SK-N-SH (cell line): Measurements from ENCODE around the gene ZBED4. TPM values are rescaled to one million over a fixed set of nuclear protein-coding genes. Genes with fewer than 3 reads are reported as not detected.

ENCODE experiments used
- CTCF ChIA-PET: fragments of 300-600, 350-600 bp; formaldehyde crosslinking; extraction: SDS; loops from one replicate; lab custom pipeline; 2021; lab: Yijun Ruan, JAX
- POLR2A ChIA-PET: fragments of 350-600 bp; sonication (Branson Sonifier 250); formaldehyde crosslinking; extraction: SDS; loops from one replicate; lab custom pipeline; 2020; ENCODE audit warnings: antibody characterized with exemption, inconsistent platforms; lab: Yijun Ruan, JAX
- DNase-seq: peaks from one replicate; pipeline ENCODE4 v3.0.0; 2012
- H2AFZ ChIP-seq: fragments of 200-600 bp; sonication (generic); 2 replicates; pipeline ENCODE4 v1.8.1; 2016; ENCODE audit warnings: antibody characterized with exemption, mild to moderate bottlenecking, low read depth
- H3F3A ChIP-seq: fragments of 200-600 bp; sonication (generic); replicated peaks from 2 replicates; pipeline ENCODE3; 2016; ENCODE audit warnings: antibody characterized with exemption, mild to moderate bottlenecking; ENCODE audit not compliant: insufficient read depth
- H3K27ac ChIP-seq, 2 experiments: fragments of 200-500 bp in 1 of 2; fragments of 200-600 bp in 1 of 2; sonication (Bioruptor generic) in 1 of 2; sonication (generic), shearing (Covaris generic) in 1 of 2; 2 replicates each; pipeline versions ENCODE4 v1.5.1 to v1.6.1; 2014 to 2016; ENCODE audit warnings: low read depth in 2 of 2, inconsistent platforms in 1 of 2, low read length in 1 of 2, mild to moderate bottlenecking in 1 of 2, mixed read lengths in 1 of 2
- H3K27me3 ChIP-seq: fragments of 200-600 bp; sonication (generic), shearing (Covaris generic); 2 replicates; pipeline ENCODE4 v1.6.1; 2016; ENCODE audit warnings: mixed run types; ENCODE audit not compliant: insufficient read depth
- H3K36me3 ChIP-seq, 2 experiments: fragments of 200-500 bp in 1 of 2; fragments of 200-600 bp in 1 of 2; sonication (Bioruptor generic) in 1 of 2; sonication (generic) in 1 of 2; replicated peaks in 1 of 2; 2 replicates each; pipeline versions ENCODE3 to v1.5.1; 2014 to 2016; ENCODE audit warnings: low read length in 1 of 2, mild to moderate bottlenecking in 1 of 2; ENCODE audit not compliant: insufficient read depth in 2 of 2, control insufficient read depth in 1 of 2
- H3K4me1 ChIP-seq, 2 experiments: fragments of 200-500 bp in 1 of 2; fragments of 200-600 bp in 1 of 2; sonication (Bioruptor generic) in 1 of 2; sonication (generic), shearing (Covaris generic) in 1 of 2; 2 replicates each; pipeline versions ENCODE4 v1.5.1 to v1.6.1; 2014 to 2016; ENCODE audit warnings: low read depth in 1 of 2, low read length in 1 of 2, mixed run types in 1 of 2; ENCODE audit not compliant: insufficient read depth in 2 of 2, control insufficient read depth in 1 of 2
- H3K4me2 ChIP-seq: fragments of 200-600 bp; sonication (generic), shearing (Covaris generic); 2 replicates; pipeline ENCODE4 v1.6.1; 2017; ENCODE audit warnings: mixed run types
- H3K4me3 ChIP-seq, 2 experiments: fragments of 200-500 bp in 1 of 2; fragments of 200-600 bp in 1 of 2; sonication (Bioruptor generic) in 1 of 2; sonication (generic), shearing (Covaris generic) in 1 of 2; 2 replicates each; pipeline versions ENCODE4 v1.5.1 to v1.8.1; 2014 to 2016; ENCODE audit warnings: low read depth in 2 of 2, inconsistent platforms in 1 of 2, low read length in 1 of 2, mild to moderate bottlenecking in 1 of 2, mixed read lengths in 1 of 2, moderate library complexity in 1 of 2
- H3K79me2 ChIP-seq: fragments of 200-600 bp; sonication (generic); 2 replicates; pipeline ENCODE4 v1.8.1; 2017; ENCODE audit warnings: mild to moderate bottlenecking; ENCODE audit not compliant: insufficient read depth
- H3K9ac ChIP-seq: fragments of 200-600 bp; sonication (generic); 2 replicates; pipeline ENCODE4 v1.6.1; 2017; ENCODE audit warnings: mixed run types
- H3K9me2 ChIP-seq: fragments of 200-600 bp; sonication (generic); 2 replicates; pipeline ENCODE4 v1.6.1; 2017; ENCODE audit warnings: mixed run types
- H3K9me3 ChIP-seq: fragments of 200-600 bp; sonication (generic); 2 replicates; pipeline ENCODE4 v1.6.1; 2017; ENCODE audit warnings: mixed run types, mild to moderate bottlenecking, moderate library complexity
- H4K20me1 ChIP-seq: fragments of 200-600 bp; sonication (generic); 2 replicates; pipeline ENCODE4 v1.6.1; 2017; ENCODE audit warnings: mild to moderate bottlenecking, mixed run types; ENCODE audit not compliant: insufficient read depth
- ELF1 ChIP-seq: IDR thresholded peaks from 2 replicates; pipeline ENCODE4 v1.4.0; 2012
- EP300 ChIP-seq, 2 experiments: IDR thresholded peaks; 2 replicates each; pipeline versions ENCODE4 v1.4.0 to v1.6.1; 2012; ENCODE audit warnings: borderline replicate concordance in 1 of 2, low read depth in 1 of 2, low read length in 1 of 2
- EZH2phosphoT487 ChIP-seq: fragments of 200-600 bp; sonication (generic); IDR thresholded peaks from 2 replicates; pipeline ENCODE4 v1.6.1; 2017; ENCODE audit warnings: low read depth, mixed run types, mild to moderate bottlenecking, antibody characterized with exemption, moderate library complexity, borderline replicate concordance
- FOXM1 ChIP-seq: IDR thresholded peaks from 2 replicates; pipeline ENCODE4 v1.4.0; 2012; ENCODE audit warnings: low read depth, mild to moderate bottlenecking
- GABPA ChIP-seq: IDR thresholded peaks from 2 replicates; pipeline ENCODE4 v1.4.0; 2012; ENCODE audit warnings: low read depth, mild to moderate bottlenecking
- JUND ChIP-seq: IDR thresholded peaks from 2 replicates; pipeline ENCODE4 v1.4.0; 2012
- MEF2A ChIP-seq: IDR thresholded peaks from 2 replicates; pipeline ENCODE4 v1.4.0; 2012; ENCODE audit warnings: low read depth, borderline replicate concordance
- POLR2AphosphoS5 ChIP-seq: IDR thresholded peaks from 2 replicates; pipeline ENCODE4 v1.6.1; 2012; ENCODE audit warnings: low read depth, low read length
- RFX5 ChIP-seq: IDR thresholded peaks from 2 replicates; pipeline ENCODE4 v1.6.1; 2012; ENCODE audit warnings: mild to moderate bottlenecking, improper control_type of control experiment, low read length
- RXRA ChIP-seq: IDR thresholded peaks from 2 replicates; pipeline ENCODE4 v1.4.0; 2012; ENCODE audit warnings: low read depth, mild to moderate bottlenecking, borderline replicate concordance
- TAF1 ChIP-seq: IDR thresholded peaks from 2 replicates; pipeline ENCODE4 v1.6.1; 2012; ENCODE audit warnings: low read depth, mild to moderate bottlenecking, low read length, moderate library complexity, borderline replicate concordance
- TCF12 ChIP-seq: IDR thresholded peaks from 2 replicates; pipeline ENCODE4 v1.4.0; 2012
- YY1 ChIP-seq: IDR thresholded peaks from 2 replicates; pipeline ENCODE4 v1.4.0; 2012; ENCODE audit warnings: low read depth, mild to moderate bottlenecking
- WGBS: methylation state at CpG from one replicate; pipeline ENCODE4 v1.1.6; 2017; ENCODE audit warnings: low lambda C conversion rate; 5-methylcytosine and 5-hydroxymethylcytosine counted together
- polyA plus RNA-seq, 3 experiments: library from polyadenylated mRNA; depleted of rRNA; stranded (reverse); fragments of >200 nt; gene quantifications; 2 replicates each; pipeline ENCODE4 v1.2.3, GENCODE V29; 2012
- TF ChIP-seq, protein P1 (sequence below): IDR thresholded peaks from 2 replicates; pipeline ENCODE4 v1.4.0; 2012; ENCODE audit warnings: low read depth
- TF ChIP-seq, protein P2 (sequence below): IDR thresholded peaks from 2 replicates; pipeline ENCODE4 v1.4.0; 2012; ENCODE audit warnings: low read depth, borderline replicate concordance
- TF ChIP-seq, protein P3 (sequence below): fragments of 150-350 bp; IDR thresholded peaks from 2 replicates; pipeline ENCODE4 v1.6.1; 2017; ENCODE audit warnings: antibody characterized with exemption, low read length, low read depth, borderline replicate concordance

Gene ZBED4
- polyA plus RNA-seq, 1 of the 3 experiments (the other 2 are of a cell fraction): 7.9 TPM

DNA sequence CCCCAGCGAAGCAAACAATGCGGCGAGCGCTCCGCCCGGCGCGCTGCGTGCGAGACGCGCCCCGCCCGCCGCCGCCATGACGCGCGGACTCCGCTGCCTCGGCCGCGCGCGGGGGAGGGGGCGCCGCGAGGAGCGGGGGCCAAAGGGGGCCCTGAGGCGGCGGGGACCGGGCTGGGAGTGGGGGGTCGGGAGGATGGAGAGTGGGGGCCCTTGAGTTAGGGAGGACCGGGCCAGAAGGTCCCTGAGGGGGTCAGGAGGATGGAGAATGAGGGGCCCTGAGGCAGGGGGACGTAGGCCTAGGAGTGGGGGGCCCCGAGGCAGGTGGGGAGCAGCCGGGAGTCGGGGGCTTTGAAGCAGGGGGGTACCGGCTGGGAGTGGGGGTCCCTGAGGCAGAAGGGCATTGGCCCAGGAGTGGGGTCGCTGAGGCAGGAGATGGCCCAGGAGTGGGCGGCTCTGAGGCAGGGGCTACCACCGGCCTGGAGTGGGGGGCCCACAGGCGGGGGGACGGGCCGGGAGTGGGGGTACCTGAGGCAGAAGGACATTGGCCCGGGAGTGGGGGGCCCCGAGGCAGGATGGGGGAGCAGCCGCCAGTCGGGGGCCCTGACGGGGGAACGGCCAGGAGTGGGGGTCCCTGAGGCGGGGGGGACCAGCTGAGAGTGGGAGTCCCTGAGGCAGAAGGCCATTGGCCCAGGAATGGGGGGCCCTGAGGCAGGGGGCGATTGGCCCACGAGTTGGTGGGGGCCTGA is 25.6 kb upstream of the ZBED4 start, which contains the start of gene BRD1:
BRD1 (minus strand) TSS at position 21 of the 746 bp plus-strand sequence. CDS start 3,556 bp downstream, outside the sequence.
- peak within 1 kb of the TSS; percentile 95 for H3K9ac ChIP-seq
- 24% methylated on average over 27 of the region's 54 CpGs for WGBS

DNA sequence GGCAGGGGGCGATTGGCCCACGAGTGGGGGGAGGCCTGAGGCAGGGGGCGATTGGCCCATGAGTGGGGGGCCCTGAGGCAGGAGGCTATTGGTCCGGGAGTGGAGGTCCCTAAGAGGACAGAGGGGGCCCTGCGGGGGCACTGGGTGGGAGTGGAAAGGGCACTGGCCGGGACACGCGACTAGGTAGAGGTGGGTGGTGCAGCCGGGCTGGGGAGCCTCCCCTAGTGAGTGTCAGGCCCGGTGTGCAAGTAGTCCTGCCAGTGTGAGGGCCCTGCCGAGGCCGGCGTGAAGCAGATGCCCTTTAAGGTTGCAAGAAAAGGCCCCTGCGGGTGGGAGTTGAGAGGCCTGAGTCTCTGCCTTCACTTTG is 25.1 kb upstream of the ZBED4 start:
- H3K4me3 ChIP-seq: no peak overlapping the region
- no peak for DNase-seq
- H3K27ac ChIP-seq: no peak overlapping the region
- H3K27me3 ChIP-seq: no peaks in the 10 kb centered on the region; the same call in 1 of the 2 replicates
- H3K79me2 ChIP-seq: peaks cover 36% of the 10 kb centered on the region
- no peaks in the 10 kb centered on the region for H3K9me2 ChIP-seq
- H3K4me2 ChIP-seq: no peak overlapping the region
- peaks cover 5 to 12% of the 10 kb centered on the region in 2 experiments for H3K36me3 ChIP-seq
- ChIA-PET CTCF (no interaction called here), POLR2A (no interaction called here)
- no peak overlapping the region for H2AFZ ChIP-seq
- TF ChIP-seq FOXM1 (no peak), POLR2AphosphoS5 (no peak), EP300 (IDR thresholded peaks at IDR 0.05; ENCODE audit: borderline replicate concordance in 1 of 2, low read depth in 1 of 2, low read length in 1 of 2) (no peak), TCF12 (no peak), RXRA (no peak), GABPA (no peak), MEF2A (no peak), RFX5 (no peak), JUND (no peak)
- TF ChIP-seq, protein P1, sequence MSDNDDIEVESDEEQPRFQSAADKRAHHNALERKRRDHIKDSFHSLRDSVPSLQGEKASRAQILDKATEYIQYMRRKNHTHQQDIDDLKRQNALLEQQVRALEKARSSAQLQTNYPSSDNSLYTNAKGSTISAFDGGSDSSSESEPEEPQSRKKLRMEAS: no peak
- TF ChIP-seq, protein P2, sequence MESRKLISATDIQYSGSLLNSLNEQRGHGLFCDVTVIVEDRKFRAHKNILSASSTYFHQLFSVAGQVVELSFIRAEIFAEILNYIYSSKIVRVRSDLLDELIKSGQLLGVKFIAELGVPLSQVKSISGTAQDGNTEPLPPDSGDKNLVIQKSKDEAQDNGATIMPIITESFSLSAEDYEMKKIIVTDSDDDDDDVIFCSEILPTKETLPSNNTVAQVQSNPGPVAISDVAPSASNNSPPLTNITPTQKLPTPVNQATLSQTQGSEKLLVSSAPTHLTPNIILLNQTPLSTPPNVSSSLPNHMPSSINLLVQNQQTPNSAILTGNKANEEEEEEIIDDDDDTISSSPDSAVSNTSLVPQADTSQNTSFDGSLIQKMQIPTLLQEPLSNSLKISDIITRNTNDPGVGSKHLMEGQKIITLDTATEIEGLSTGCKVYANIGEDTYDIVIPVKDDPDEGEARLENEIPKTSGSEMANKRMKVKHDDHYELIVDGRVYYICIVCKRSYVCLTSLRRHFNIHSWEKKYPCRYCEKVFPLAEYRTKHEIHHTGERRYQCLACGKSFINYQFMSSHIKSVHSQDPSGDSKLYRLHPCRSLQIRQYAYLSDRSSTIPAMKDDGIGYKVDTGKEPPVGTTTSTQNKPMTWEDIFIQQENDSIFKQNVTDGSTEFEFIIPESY: no peak
- TF ChIP-seq, protein P3, sequence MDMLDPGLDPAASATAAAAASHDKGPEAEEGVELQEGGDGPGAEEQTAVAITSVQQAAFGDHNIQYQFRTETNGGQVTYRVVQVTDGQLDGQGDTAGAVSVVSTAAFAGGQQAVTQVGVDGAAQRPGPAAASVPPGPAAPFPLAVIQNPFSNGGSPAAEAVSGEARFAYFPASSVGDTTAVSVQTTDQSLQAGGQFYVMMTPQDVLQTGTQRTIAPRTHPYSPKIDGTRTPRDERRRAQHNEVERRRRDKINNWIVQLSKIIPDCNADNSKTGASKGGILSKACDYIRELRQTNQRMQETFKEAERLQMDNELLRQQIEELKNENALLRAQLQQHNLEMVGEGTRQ: no peak
- H4K20me1 ChIP-seq: peaks cover 33% of the 10 kb centered on the region
- WGBS: 90% methylated on average over 12 of the region's 14 CpGs
- no peaks in the 10 kb centered on the region for H3F3A ChIP-seq
- no peaks in the 10 kb centered on the region for H3K9me3 ChIP-seq
- peaks cover 9 to 24% of the 10 kb centered on the region in 2 experiments; a peak in 2 of 4 replicates for H3K4me1 ChIP-seq
- H3K9ac ChIP-seq: no peak overlapping the region

More for the DNA sequence above, 25.6 kb upstream of the ZBED4 start, which contains the start of gene BRD1:
- CTCF ChIA-PET: interaction anchor here (0.6 kb wide), 1 partner anchor 87 kb away, joined by 3 read pairs; no protein-coding TSS in a partner anchor
- H3K4me1 ChIP-seq: peaks cover 9 to 24% of the 10 kb centered on the region in 2 experiments; a peak in 2 of 4 replicates
- H3K36me3 ChIP-seq: peaks cover 9 to 18% of the 10 kb centered on the region in 2 experiments
- TF ChIP-seq YY1 (0 out of 2 replicates have a peak, but pooled peaks have one; percentile 61), POLR2AphosphoS5 (0 out of 2 replicates have a peak, but pooled peaks have one; percentile 33), ELF1 (no peak), EZH2phosphoT487 (no peak), TAF1 (peak; percentile 44; the same call in 1 of the 2 replicates)
- TF ChIP-seq, protein P1: peak; percentile 48; the same call in 1 of the 2 replicates
- DNase-seq: peak; percentile 89
- peaks cover 42% of the 10 kb centered on the region for H3K79me2 ChIP-seq
- peak within 1 kb of the TSS; percentile 60 to 85 for H3K27ac ChIP-seq
- H3K4me3 ChIP-seq: peak within 1 kb of the TSS; percentile 80 to 81
- peaks cover 38% of the 10 kb centered on the region for H4K20me1 ChIP-seq
- peak within 1 kb of the TSS; percentile 95 for H2AFZ ChIP-seq
- POLR2A ChIA-PET: no interaction called here
- H3K9me2 ChIP-seq: no peaks in the 10 kb centered on the region
- peak within 1 kb of the TSS; percentile 92 for H3K4me2 ChIP-seq
- H3K9me3 ChIP-seq: no peaks in the 10 kb centered on the region
- no peaks in the 10 kb centered on the region; the same call in 1 of the 2 replicates for H3K27me3 ChIP-seq
- no peaks in the 10 kb centered on the region for H3F3A ChIP-seq
